DOHH2 (cell line): ENCODE measurements around the gene TTC7B.

Experiments
- H3F3A ChIP-seq: fragments of 200-600 bp; sonication (generic), shearing (Covaris generic); 2 replicates; pipeline ENCODE4 v1.6.0; 2016; ENCODE audit warnings: antibody characterized with exemption, mild to moderate bottlenecking; ENCODE audit not compliant: control insufficient read depth, insufficient read depth
- H3K27ac ChIP-seq: fragments of 200-600 bp; sonication (generic); 2 replicates; pipeline ENCODE4 v1.5.1; 2014; ENCODE audit warnings: low read depth, mild to moderate bottlenecking, low read length, moderate library complexity
- H3K27me3 ChIP-seq: fragments of 200-600 bp; sonication (generic); 2 replicates; pipeline ENCODE4 v1.6.1; 2014; ENCODE audit warnings: mild to moderate bottlenecking, low read length, mixed read lengths; ENCODE audit not compliant: control insufficient read depth
- H3K36me3 ChIP-seq: fragments of 200-600 bp; sonication (generic); 2 replicates; pipeline ENCODE4 v1.6.1; 2014; ENCODE audit warnings: mild to moderate bottlenecking, low read length, moderate library complexity, mixed read lengths; ENCODE audit not compliant: control insufficient read depth
- H3K4me1 ChIP-seq: fragments of 200-600 bp; sonication (generic); 2 replicates; pipeline ENCODE4 v1.6.1; 2014; ENCODE audit warnings: mild to moderate bottlenecking, low read length, mixed read lengths; ENCODE audit not compliant: control insufficient read depth
- H3K4me2 ChIP-seq: fragments of 200-600 bp; sonication (generic); 2 replicates; pipeline ENCODE4 v1.6.0; 2014; ENCODE audit warnings: mild to moderate bottlenecking, low read length, moderate library complexity
- H3K4me3 ChIP-seq: fragments of 200-600 bp; sonication (generic); 2 replicates; pipeline ENCODE4 v1.5.1; 2014; ENCODE audit warnings: mild to moderate bottlenecking, low read length, mixed read lengths
- H3K79me2 ChIP-seq: fragments of 200-600 bp; sonication (generic); 2 replicates; pipeline ENCODE4 v1.6.1; 2014; ENCODE audit warnings: mild to moderate bottlenecking, low read length, mixed read lengths; ENCODE audit not compliant: control insufficient read depth
- H3K9me2 ChIP-seq: fragments of 200-600 bp; sonication (generic); replicated peaks from 2 replicates; pipeline ENCODE4 v1.6.1; 2014; ENCODE audit warnings: mild to moderate bottlenecking, low read length, mixed read lengths; ENCODE audit not compliant: control insufficient read depth
- H3K9me3 ChIP-seq: fragments of 200-600 bp; sonication (generic); 2 replicates; pipeline ENCODE4 v1.6.1; 2014; ENCODE audit warnings: antibody characterized with exemption, low read length, mixed read lengths; ENCODE audit not compliant: control insufficient read depth, insufficient read depth
- H4K20me1 ChIP-seq: fragments of 200-600 bp; sonication (generic); 2 replicates; pipeline ENCODE4 v1.6.0; 2014; ENCODE audit warnings: low read depth, mild to moderate bottlenecking, antibody characterized with exemption, low read length, moderate library complexity; ENCODE audit not compliant: control insufficient read depth, insufficient read depth
- CTCF ChIP-seq: fragments of 200-600 bp; sonication (generic); IDR thresholded peaks from one replicate; pipeline ENCODE4 v1.5.1; 2014; ENCODE audit warnings: antibody characterized with exemption, mild to moderate bottlenecking, low read depth, low read length; ENCODE audit not compliant: poor library complexity, severe bottlenecking
- EZH2phosphoT487 ChIP-seq: fragments of 200-600 bp; sonication (generic); IDR thresholded peaks from 2 replicates; pipeline ENCODE4 v1.6.1; 2017; ENCODE audit warnings: borderline replicate concordance, mild to moderate bottlenecking, antibody characterized with exemption, low read length, moderate library complexity, mixed read lengths

Gene TTC7B

DNA sequence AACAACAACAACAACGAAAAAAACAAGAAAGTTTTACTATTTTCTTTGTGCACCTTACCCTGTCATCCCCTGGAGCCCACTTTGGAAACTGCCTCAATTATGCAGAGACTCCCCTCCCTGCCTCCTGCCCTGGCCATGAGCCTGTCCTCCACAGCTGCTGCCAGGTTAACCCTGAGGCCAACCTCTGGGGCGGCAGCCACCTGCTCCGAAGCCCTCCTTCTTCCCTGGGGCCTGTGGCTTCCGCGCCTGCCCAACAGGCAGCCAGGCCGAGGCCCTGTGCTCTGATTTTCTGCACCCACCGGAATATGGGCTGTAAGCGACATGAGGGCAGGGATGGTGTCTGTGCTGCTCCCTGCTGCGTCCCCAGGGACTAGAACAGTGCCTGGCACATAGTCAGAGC is 236.4 kb downstream of the TTC7B start:
- no peaks in the 10 kb centered on the region for H4K20me1 ChIP-seq
- H3K9me3 ChIP-seq, result no peaks in the 10 kb centered on the region
- H3K4me2 ChIP-seq, result no peak overlapping the region
- no peak for TF ChIP-seq CTCF
- TF ChIP-seq EZH2phosphoT487, result no peak
- no peaks in the 10 kb centered on the region for H3K79me2 ChIP-seq
- no peak overlapping the region for H3K27ac ChIP-seq
- no peaks in the 10 kb centered on the region for H3K36me3 ChIP-seq
- no peak overlapping the region for H3K4me3 ChIP-seq
- no peaks in the 10 kb centered on the region for H3F3A ChIP-seq
- no peaks in the 10 kb centered on the region for H3K4me1 ChIP-seq
- H3K27me3 ChIP-seq, result no peaks in the 10 kb centered on the region
- H3K9me2 ChIP-seq, result no peaks in the 10 kb centered on the region

DNA sequence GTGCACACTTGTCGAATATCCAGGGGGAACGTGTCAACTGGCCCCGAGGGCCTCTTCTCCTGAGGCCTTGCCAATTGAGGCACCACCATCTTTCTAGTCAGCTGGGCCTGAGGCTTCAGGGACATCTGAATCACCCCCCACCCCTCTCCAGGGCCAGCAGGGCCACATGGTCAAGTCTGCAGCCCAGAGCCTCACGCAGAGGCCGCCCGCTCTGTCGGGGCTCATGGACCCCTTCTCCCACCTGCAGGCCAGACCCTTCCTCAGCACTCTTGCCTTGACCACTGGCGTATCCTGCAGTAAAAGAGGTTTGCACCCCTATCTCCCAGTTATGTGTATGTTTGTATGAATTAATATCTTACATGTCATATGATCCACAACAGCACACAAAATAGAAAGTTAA is 237.1 kb downstream of the TTC7B start:
- H3K36me3 ChIP-seq, result no peaks in the 10 kb centered on the region
- no peak overlapping the region for H3K4me3 ChIP-seq
- no peaks in the 10 kb centered on the region for H3K79me2 ChIP-seq
- no peaks in the 10 kb centered on the region for H3K9me2 ChIP-seq
- no peak overlapping the region for H3K4me2 ChIP-seq
- no peaks in the 10 kb centered on the region for H4K20me1 ChIP-seq
- no peaks in the 10 kb centered on the region for H3K4me1 ChIP-seq
- no peaks in the 10 kb centered on the region for H3K27me3 ChIP-seq
- no peak for TF ChIP-seq EZH2phosphoT487
- TF ChIP-seq CTCF, result no peak
- H3K9me3 ChIP-seq, result no peaks in the 10 kb centered on the region
- H3K27ac ChIP-seq, result no peak overlapping the region
- H3F3A ChIP-seq, result no peaks in the 10 kb centered on the region

GRCh38 chr14:90578283-90578985 is 237.8 kb downstream of the TTC7B start:
- Histone ChIP-seq H3K36me3 (no peaks in the 10 kb centered on the region), H3F3A (no peaks in the 10 kb centered on the region), H3K4me3 (no peak overlapping the region), H3K79me2 (no peaks in the 10 kb centered on the region), H3K9me3 (no peaks in the 10 kb centered on the region), H3K9me2 (no peaks in the 10 kb centered on the region), H3K4me1 (no peaks in the 10 kb centered on the region), H3K4me2 (no peak overlapping the region), H3K27me3 (no peaks in the 10 kb centered on the region), H4K20me1 (no peaks in the 10 kb centered on the region), H3K27ac (no peak overlapping the region)
- TF ChIP-seq CTCF (no peak), EZH2phosphoT487 (no peak)
